ENCODE results near the gene PLXDC1.

DNA sequence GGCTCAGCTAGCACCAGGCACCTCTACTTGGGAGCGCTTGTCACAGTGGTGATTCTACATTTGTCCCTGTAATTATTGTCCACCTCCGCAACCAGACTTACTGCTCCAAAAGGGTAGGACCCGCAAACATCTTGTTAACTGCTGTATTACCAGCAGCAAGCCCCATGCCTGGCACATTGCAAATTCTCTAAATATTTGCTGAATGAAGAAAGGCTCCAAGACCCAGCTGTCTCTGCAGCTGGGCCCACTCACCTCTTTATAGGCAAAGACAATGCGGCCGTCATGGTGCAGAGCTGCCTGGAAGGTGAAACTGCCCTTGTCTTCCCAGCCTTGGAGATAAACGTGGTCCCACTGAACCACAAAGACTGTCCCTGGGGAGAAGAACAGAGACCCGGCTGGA, 44.3 kb downstream of the PLXDC1 start:
- TF ChIP-seq POLR2AphosphoS5 (IDR thresholded peaks at IDR 0.05), result no peak
- no peak for TF ChIP-seq POLR2A (IDR thresholded peaks at IDR 0.05)
- TF ChIP-seq, protein P1, sequence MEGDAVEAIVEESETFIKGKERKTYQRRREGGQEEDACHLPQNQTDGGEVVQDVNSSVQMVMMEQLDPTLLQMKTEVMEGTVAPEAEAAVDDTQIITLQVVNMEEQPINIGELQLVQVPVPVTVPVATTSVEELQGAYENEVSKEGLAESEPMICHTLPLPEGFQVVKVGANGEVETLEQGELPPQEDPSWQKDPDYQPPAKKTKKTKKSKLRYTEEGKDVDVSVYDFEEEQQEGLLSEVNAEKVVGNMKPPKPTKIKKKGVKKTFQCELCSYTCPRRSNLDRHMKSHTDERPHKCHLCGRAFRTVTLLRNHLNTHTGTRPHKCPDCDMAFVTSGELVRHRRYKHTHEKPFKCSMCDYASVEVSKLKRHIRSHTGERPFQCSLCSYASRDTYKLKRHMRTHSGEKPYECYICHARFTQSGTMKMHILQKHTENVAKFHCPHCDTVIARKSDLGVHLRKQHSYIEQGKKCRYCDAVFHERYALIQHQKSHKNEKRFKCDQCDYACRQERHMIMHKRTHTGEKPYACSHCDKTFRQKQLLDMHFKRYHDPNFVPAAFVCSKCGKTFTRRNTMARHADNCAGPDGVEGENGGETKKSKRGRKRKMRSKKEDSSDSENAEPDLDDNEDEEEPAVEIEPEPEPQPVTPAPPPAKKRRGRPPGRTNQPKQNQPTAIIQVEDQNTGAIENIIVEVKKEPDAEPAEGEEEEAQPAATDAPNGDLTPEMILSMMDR (IDR thresholded peaks at IDR 0.05), result no peak
